HG03103 (cell line): ENCODE measurements around the gene MFN2.
"Not testable (repeated sequence)": the region's sequence is repeated elsewhere in the genome, so short reads cannot be mapped to it uniquely, and the experiment has no call there.

ENCODE experiments used
- ATAC-seq: cut with Tn5 transposase; IDR thresholded peaks from one replicate; pipeline ENCODE4 v1.9.1; 2021; ENCODE audit warnings: low read depth; ENCODE audit not compliant: unreplicated experiment

Gene MFN2

DNA sequence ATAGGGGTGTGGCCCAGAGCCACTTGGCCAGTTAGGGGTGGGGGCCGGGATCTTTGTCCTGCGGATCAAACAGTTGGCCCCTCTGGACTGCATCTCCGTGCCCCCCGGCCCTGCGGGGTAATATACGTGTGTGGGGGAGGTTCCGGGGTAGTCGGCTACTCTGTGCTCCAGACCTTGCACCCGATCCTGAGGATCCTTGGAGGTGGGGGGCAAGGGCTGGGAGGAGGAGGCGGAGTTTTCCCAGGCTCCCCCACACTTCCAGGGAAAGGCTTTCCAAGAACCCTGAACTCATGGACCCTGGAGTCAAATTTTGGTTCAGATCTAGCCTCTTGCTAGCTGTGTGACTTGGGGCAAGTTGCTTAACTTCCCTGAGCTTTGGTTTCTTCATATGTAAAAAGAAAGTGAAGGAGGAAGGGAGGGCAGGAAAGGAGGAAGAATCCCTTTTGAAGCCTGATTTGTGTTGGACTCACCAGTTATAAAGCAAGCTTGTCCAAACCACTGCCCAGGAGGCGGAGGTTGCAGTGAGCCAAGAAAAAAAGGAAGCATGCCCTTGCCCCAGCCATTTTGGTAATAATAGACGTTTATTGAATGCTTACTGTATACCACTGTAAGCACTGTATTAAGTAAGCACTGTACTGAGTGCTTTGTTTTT, 39.7 kb downstream of the MFN2 start:
- no peak for ATAC-seq

DNA sequence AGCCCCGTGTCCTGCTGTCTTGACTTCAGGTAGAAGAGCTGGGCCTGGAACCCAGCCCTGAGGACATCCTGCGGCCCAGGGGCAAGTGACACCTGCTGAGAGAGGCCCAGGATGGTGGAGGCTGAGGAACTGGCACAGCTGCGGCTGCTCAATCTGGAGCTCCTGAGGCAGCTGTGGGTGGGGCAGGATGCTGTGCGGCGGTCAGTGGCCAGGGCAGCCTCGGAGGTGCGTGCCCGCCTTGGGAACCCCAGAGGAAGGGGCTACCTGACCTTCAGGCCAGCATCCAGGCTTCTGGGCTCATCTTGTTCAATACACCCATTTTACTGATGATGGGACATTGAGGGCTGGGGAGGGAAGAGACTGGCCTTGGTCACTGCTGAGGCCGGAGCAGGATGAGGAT, 41.4 kb downstream of the MFN2 start:
- no peak for ATAC-seq

- ATAC-seq: no peak
Observed at GRCh38 chr1:12022036-12022435, 41.8 kb downstream of the MFN2 start.

DNA sequence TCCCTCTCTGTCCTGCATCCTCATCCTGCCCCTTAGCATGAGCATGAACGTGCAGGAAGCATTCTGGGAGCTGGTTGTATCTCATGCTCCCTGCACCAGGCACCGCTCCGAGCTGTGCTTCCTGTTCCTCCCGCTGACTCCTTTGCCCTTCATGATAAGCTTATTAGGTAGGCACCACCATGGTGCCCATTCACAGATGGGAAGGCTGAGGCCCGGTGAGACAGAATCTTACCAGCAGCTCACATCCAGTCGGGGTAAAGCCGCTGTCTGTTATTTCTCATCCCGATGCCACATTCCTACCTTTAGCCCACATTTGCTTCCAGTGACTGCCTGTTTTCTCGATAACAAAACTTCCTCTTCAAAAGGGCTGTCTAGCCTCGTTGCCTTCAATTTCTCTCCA, 46.3 kb downstream of the MFN2 start:
- ATAC-seq: no peak

- ATAC-seq: no peak
Observed at GRCh38 chr1:12028248-12028647, 48.0 kb downstream of the MFN2 start.

- no peak for ATAC-seq
Observed at GRCh38 chr1:12028957-12029511, 48.8 kb downstream of the MFN2 start.

- ATAC-seq: no peak
Observed at GRCh38 chr1:12029720-12030339, 49.6 kb downstream of the MFN2 start.

- ATAC-seq: no peak
Observed at GRCh38 chr1:12031039-12031980, 51.1 kb downstream of the MFN2 start.

GRCh38 chr1:12032161-12032621, 51.9 kb downstream of the MFN2 start:
- no peak for ATAC-seq

DNA sequence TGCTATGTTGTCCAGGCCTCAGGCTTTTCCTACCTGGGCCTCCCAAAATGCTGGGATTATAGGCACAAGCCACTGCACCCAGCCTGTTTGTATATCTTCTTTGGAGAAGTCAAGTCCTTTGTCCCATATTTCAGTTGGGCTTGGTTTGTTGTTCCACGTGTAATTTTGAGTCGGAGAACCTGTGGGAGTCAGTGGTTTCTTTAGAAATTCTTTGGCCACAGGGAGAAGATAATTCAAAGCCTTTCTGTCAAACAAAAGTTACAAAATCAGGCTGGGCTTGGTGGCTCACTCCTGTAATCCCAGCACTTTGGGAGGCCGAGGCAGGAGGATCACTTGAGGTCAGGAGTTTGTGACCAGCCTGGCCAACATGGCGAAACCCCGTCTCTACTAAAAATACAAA, 53.2 kb downstream of the MFN2 start:
- not testable (repeated sequence) for ATAC-seq

DNA sequence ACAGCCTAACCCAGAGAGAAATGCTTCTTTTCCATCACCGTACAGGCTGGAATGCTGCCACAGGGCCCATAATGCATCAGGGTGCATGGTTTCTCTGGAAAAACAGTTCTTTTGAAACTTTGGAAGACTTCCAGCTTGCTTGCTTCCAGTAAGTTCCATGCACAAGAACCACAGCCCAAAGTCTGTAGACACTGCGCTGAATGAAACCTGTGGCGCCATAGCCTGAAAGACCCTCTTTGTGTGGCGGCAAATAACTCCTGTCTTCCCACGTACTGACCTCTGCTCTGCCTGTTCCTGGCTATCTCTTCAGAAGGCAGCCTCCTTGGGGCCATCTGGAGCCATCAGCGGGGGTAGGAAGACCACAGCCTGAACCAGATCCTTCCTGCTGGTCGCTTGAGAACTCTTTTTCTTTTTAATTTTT, 54.1 kb downstream of the MFN2 start:
- ATAC-seq: no peak

DNA sequence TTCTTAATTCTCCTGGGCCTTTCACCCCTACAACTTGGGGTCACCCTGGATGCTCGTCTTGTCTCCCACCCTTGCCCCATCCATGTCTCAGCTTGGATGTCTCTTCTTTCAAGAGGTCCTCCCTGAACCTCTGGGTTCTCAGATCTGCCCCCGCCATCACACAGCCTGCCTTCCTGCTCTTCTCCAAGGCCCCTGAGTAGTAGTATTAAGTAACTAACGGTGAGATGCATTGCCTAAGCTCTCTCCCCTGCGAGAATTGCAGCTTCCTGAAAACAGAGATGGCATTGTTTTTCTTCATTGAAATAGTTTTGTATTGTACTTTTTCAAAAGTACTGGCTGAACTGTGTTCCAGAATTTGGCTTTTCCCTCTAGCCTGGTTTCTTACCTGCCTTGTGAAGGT, 55.1 kb downstream of the MFN2 start:
- no peak for ATAC-seq

- no peak for ATAC-seq
Observed at GRCh38 chr1:12037486-12038355, 57.5 kb downstream of the MFN2 start.

DNA sequence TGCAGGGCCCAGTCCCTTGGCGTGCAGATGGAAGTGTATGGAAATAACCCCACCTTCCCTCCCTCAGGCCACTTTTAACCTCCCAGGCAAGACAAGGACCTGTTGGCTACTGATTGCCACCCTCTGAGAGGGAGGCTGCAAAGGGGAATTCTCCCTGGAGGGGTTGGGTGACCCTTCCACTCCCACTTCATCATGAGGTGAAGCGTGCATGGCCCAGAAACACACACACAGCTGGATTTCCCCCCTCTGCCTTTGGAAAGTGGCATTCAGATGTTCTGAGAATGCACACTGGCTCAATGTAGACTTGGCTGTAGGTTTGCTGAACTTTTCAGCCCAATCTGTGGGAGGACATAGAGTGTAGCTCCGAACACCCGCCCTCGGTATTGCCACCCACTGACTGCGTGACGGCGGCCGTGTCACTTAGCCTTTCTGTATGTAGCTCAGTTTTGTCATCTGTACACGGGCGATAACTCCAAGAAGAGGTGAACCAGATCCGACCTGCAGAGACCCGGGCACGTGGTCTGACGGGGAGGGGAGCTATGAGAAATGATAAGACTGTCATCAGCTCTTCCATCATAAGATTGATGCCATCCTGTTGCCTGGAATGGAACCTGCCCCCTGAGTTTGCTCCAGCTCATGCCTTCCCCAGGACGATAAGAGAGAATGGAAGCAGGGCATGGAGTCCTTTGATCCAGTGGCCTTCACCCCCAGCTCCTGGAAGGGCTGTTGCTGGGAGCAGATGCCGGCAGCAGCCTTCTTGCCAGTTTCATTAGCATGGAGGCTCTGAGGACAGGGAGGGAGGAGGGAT, 58.3 kb downstream of the MFN2 start:
- ATAC-seq: no peak

GRCh38 chr1:12039164-12039525, 58.9 kb downstream of the MFN2 start:
- ATAC-seq: no peak

GRCh38 chr1:12039824-12040456, 59.7 kb downstream of the MFN2 start:
- ATAC-seq: peak; percentile 5

DNA sequence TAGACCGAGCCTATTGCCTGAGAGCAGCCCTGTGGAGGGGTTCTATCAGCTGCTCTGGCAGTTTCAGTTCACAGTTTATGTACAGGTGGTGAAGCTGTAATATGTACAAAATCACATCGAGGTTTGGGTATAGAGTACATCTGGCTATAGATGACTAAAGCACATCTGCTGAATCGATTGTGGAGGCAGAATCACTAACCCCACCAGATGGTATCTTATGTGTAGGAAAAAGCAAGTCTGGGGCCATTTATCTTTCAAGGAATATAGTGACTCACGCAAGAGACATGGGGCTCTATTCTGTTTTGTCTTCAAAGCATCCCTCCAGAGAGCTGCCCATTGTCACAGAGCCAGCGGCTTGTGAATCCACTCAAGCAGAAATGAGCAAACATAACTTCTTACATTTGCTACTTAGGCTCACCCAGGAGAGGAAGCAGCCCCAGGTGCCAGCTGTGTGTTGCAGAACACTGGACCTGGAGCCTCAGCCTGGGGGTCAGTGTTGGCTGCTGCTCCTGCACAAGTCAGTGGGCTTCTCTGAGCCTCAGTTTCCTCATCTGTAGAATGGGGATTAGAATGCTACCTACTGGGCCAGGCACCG, 60.3 kb downstream of the MFN2 start:
- ATAC-seq: peak; percentile 69

GRCh38 chr1:12044187-12044877, 64.1 kb downstream of the MFN2 start:
- not testable (repeated sequence) for ATAC-seq
